RPMI7951 (cell line): ENCODE measurements around the gene MAL. TPM values are rescaled to one million over a fixed set of nuclear protein-coding genes. Genes with fewer than 3 reads are reported as not detected.
A peak's percentile ranks its signal among the peaks of the same experiment; 100 is the strongest.

Experiments used
- DNase-seq: peaks from one replicate; pipeline ENCODE4 v3.0.0-alpha.2; 2012; ENCODE audit warnings: low read depth
- total RNA-seq: library from RNA; depleted of rRNA; stranded (reverse); fragments of >200 nt; shearing (Covaris generic); gene quantifications from 2 replicates; pipeline ENCODE4 v1.2.3, GENCODE V29; 2014

Gene MAL
- total RNA-seq, 1 experiment from 2014 or later: not detected

GRCh38 chr2:95061601-95062183 lies 36.2 kb downstream of the MAL start:
- DNase-seq: no peak

- no peak for DNase-seq
Observed at GRCh38 chr2:95062242-95063085, 37.0 kb downstream of the MAL start.

- DNase-seq: no peak
Observed at GRCh38 chr2:95063086-95063958, 37.8 kb downstream of the MAL start.

GRCh38 chr2:95068256-95068655 lies 42.7 kb downstream of the MAL start:
- no peak for DNase-seq

GRCh38 chr2:95069465-95069864 lies 44.0 kb downstream of the MAL start:
- DNase-seq: no peak

- no peak for DNase-seq
Observed at GRCh38 chr2:95071856-95072255, 46.3 kb downstream of the MAL start.

- no peak for DNase-seq
Observed at GRCh38 chr2:95072424-95072823, 46.9 kb downstream of the MAL start.

- DNase-seq: peak; percentile 10
Observed at GRCh38 chr2:95073856-95074662, 48.6 kb downstream of the MAL start.

GRCh38 chr2:95074663-95075439 lies 49.3 kb downstream of the MAL start:
- no peak for DNase-seq

- no peak for DNase-seq
Observed at GRCh38 chr2:95075440-95076132, 50.1 kb downstream of the MAL start.

- peak; percentile 40 for DNase-seq
Observed at GRCh38 chr2:95076705-95077529, 51.4 kb downstream of the MAL start.

GRCh38 chr2:95077530-95077825 lies 52.0 kb downstream of the MAL start:
- DNase-seq: no peak

- no peak for DNase-seq
Observed at GRCh38 chr2:95077861-95078603, 52.5 kb downstream of the MAL start.

GRCh38 chr2:95079199-95079683 lies 53.7 kb downstream of the MAL start:
- DNase-seq: no peak

- no peak for DNase-seq
Observed at GRCh38 chr2:95082477-95082876, 57.0 kb downstream of the MAL start.

- no peak for DNase-seq
Observed at GRCh38 chr2:95086017-95086416, 60.5 kb downstream of the MAL start.

- no peak for DNase-seq
Observed at GRCh38 chr2:95087379-95087778, 61.9 kb downstream of the MAL start.

GRCh38 chr2:95091885-95092555 lies 66.5 kb downstream of the MAL start:
- DNase-seq: no peak
